ENCODE results near the gene DOCK7. TPM values are rescaled to one million over a fixed set of nuclear protein-coding genes. Genes with fewer than 3 reads are reported as not detected.
A peak's percentile ranks its signal among the peaks of the same experiment; 100 is the strongest.

The DOCK7 gene
- total and polyA plus RNA-seq, 2 of the 13 experiments (the other 11 are each of a cell fraction or from before 2014, with no cell fraction given) = 45.7 to 67.2 TPM

DNA sequence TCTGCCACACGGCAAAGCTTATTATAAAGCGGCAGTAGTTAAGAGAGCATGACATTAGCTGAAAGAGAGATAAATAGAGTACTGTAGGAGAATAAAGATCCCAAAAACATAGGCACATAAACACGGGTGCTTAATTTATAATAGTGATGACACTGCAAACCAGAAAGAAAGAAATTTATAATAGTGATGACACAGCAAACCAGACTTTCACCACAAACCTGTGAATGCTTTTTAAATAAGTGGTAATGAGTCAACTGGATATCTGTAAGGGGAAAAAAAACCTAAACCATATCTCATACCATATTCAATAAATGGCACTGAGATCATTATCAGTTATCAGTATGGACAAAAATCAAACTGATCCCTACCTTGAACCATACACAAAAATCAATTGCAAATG, 225.8 kb downstream of the DOCK7 start:
- BruUV-seq (replicated peaks) = no TSS peak
- peaks cover 5 to 49% of the 10 kb centered on the region in 2 experiments for H3K36me3 ChIP-seq (replicated peaks in 1 of 2; ENCODE audit: control insufficient read depth in 1 of 2, insufficient read depth in 2 of 2, low read length in 2 of 2)
- FAIRE-seq (no peak), DNase-seq (ENCODE audit: low spot score) (no peak), ATAC-seq (no peak)
- H3K4me2 ChIP-seq (ENCODE audit: low read depth, low read length) = no peak overlapping the region
- in situ Hi-C loops (cut with HindIII; ENCODE audit: extremely low pct_ligation_motif_present, low pct_unique_long_range_greater_than_20kb) (no loop called here), intact Hi-C loops (cut with micrococcal nuclease; ENCODE audit: unreplicated experiment) (no loop called here)
- no peaks in the 10 kb centered on the region for H3K4me1 ChIP-seq (ENCODE audit: insufficient read depth, low read length)
- ChIA-PET CTCF (ENCODE audit: low intra/inter-chr PET ratio, low total read pairs) (no interaction called here), POLR2A (no interaction called here)
- H3K79me2 ChIP-seq (ENCODE audit: insufficient read depth, low read length) = no peaks in the 10 kb centered on the region
- WGBS (ENCODE audit: low lambda C conversion rate) = 98% methylated on average over 3 of the region's 3 CpGs
- H3K9ac ChIP-seq (ENCODE audit: insufficient read depth, low read depth, low read length) = no peak overlapping the region
- H3K4me3 ChIP-seq (replicated peaks in 1 of 3; ENCODE audit: insufficient read depth in 1 of 3, low read depth in 2 of 3, low read length in 3 of 3) = no peak overlapping the region
- no peaks in the 10 kb centered on the region for H3K27me3 ChIP-seq (ENCODE audit: control insufficient read depth in 1 of 2, insufficient read depth in 2 of 2, low read length in 2 of 2)
- no peak overlapping the region for H2AFZ ChIP-seq (ENCODE audit: low read length)
- H4K20me1 ChIP-seq (ENCODE audit: insufficient read depth, low read length) = no peaks in the 10 kb centered on the region
- H3K9me3 ChIP-seq (ENCODE audit: low read length) = no peaks in the 10 kb centered on the region
- no peak overlapping the region for H3K27ac ChIP-seq (ENCODE audit: extremely low read length, insufficient read depth, low read length)
- TF ChIP-seq MAFK (conservative IDR thresholded peaks at IDR 0.05 in 1 of 2, IDR thresholded peaks at IDR 0.05 in 1 of 2; ENCODE audit: low read length in 2 of 2) (peak; percentile 65 to 90), ZNF256 (CRISPR knock-in tag; conservative IDR thresholded peaks at IDR 0.05) (no peak), ZNF292 (CRISPR knock-in tag; IDR thresholded peaks at IDR 0.05; ENCODE audit: borderline replicate concordance, low read depth) (no peak), MAFF (IDR thresholded peaks at IDR 0.05; ENCODE audit: low read depth, low read length) (peak; percentile 86), FOSL1 (CRISPR knock-in tag; IDR thresholded peaks at IDR 0.05; ENCODE audit: borderline replicate concordance) (no peak)

DNA sequence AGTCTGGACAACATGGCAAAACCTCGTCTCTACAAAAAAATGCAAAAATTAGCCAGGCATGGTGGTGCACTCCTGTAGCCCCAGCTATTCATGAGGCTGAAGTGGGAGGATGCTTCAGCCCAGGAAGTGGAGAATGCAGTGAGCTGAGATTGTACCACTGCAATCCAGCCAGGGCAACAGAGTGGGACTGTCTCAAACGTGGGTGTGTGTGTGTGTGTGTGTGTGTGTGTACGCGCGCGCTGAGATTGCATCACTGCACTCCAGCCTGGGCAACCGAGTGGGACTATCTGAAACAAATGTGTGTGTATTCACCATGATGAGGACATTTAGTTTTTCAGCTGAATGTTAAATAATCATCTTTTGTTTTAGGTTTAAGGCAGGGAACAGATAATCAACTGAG, 230.2 kb downstream of the DOCK7 start:
- no peaks in the 10 kb centered on the region for H3K9me3 ChIP-seq (ENCODE audit: low read length)
- H2AFZ ChIP-seq (ENCODE audit: low read length) = no peak overlapping the region
- no peaks in the 10 kb centered on the region for H3K27me3 ChIP-seq (ENCODE audit: control insufficient read depth in 1 of 2, insufficient read depth in 2 of 2, low read length in 2 of 2)
- ChIA-PET POLR2A (no interaction called here), CTCF (ENCODE audit: low intra/inter-chr PET ratio, low total read pairs) (no interaction called here)
- peaks cover 8 to 49% of the 10 kb centered on the region in 2 experiments; a peak in 4 of 5 replicates for H3K36me3 ChIP-seq (replicated peaks in 1 of 2; ENCODE audit: control insufficient read depth in 1 of 2, insufficient read depth in 2 of 2, low read length in 2 of 2)
- no peak overlapping the region for H3K9ac ChIP-seq (ENCODE audit: insufficient read depth, low read depth, low read length)
- H3K4me2 ChIP-seq (ENCODE audit: low read depth, low read length) = no peak overlapping the region
- H3K4me3 ChIP-seq (replicated peaks in 1 of 3; ENCODE audit: insufficient read depth in 1 of 3, low read depth in 2 of 3, low read length in 3 of 3) = no peak overlapping the region
- intact Hi-C loops (cut with micrococcal nuclease; ENCODE audit: unreplicated experiment) (no loop called here), in situ Hi-C loops (cut with HindIII; ENCODE audit: extremely low pct_ligation_motif_present, low pct_unique_long_range_greater_than_20kb) (no loop called here)
- FAIRE-seq = no peak
- 98% methylated on average over 7 of the region's 7 CpGs for WGBS (ENCODE audit: low lambda C conversion rate)
- peak; percentile 66 for ATAC-seq
- no peaks in the 10 kb centered on the region for H3K79me2 ChIP-seq (ENCODE audit: insufficient read depth, low read length)
- no TSS peak for BruUV-seq (replicated peaks)
- H4K20me1 ChIP-seq (ENCODE audit: insufficient read depth, low read length) = no peaks in the 10 kb centered on the region
- no peaks in the 10 kb centered on the region for H3K4me1 ChIP-seq (ENCODE audit: insufficient read depth, low read length)
- no peak for DNase-seq (ENCODE audit: low spot score)
- no peak overlapping the region for H3K27ac ChIP-seq (ENCODE audit: extremely low read length, insufficient read depth, low read length)
- TF ChIP-seq, protein P1, sequence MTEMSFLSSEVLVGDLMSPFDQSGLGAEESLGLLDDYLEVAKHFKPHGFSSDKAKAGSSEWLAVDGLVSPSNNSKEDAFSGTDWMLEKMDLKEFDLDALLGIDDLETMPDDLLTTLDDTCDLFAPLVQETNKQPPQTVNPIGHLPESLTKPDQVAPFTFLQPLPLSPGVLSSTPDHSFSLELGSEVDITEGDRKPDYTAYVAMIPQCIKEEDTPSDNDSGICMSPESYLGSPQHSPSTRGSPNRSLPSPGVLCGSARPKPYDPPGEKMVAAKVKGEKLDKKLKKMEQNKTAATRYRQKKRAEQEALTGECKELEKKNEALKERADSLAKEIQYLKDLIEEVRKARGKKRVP (CRISPR knock-in tag; IDR thresholded peaks at IDR 0.05) = 0 out of 4 replicates have a peak, but pooled peaks of 1 of the 2 experiments have one; percentile 23
- peak; percentile 23; the same call in 1 of the 2 replicates for TF ChIP-seq CEBPB (IDR thresholded peaks at IDR 0.05; ENCODE audit: borderline replicate concordance, low read depth, low read length)
- TF ChIP-seq CEBPG (CRISPR knock-in tag; IDR thresholded peaks at IDR 0.05) = 0 out of 2 replicates have a peak, but pooled peaks have one; percentile 6
- TF ChIP-seq ZKSCAN5 (CRISPR knock-in tag; IDR thresholded peaks at IDR 0.05) = no peak

Measured in HepG2 (cell line).